Measurements from ENCODE around the gene OR2S2. TPM values are rescaled to one million over a fixed set of nuclear protein-coding genes. Genes with fewer than 3 reads are reported as not detected.

OR2S2 gene
- total and polyA plus RNA-seq, 2 donors (not counting 3 experiments of a cell fraction or from before 2014, with no cell fraction given), result not detected

GRCh38 chr9:35976726-35977125 is 18.8 kb upstream of the OR2S2 start:
- Histone ChIP-seq H3K79me2 (ENCODE audit: control insufficient read depth, insufficient read depth, low read length) (no peaks in the 10 kb centered on the region), H2AFZ (ENCODE audit: low read depth, low read length) (no peak overlapping the region), H3K27ac (ENCODE audit: insufficient read depth, low read depth, low read length) (no peak overlapping the region), H3K9me1 (replicated peaks; ENCODE audit: control insufficient read depth, extremely low read depth, insufficient read depth, low read length) (no peaks in the 10 kb centered on the region), H3K9ac (replicated peaks; ENCODE audit: extremely low read depth, insufficient read depth, low read length) (no peak overlapping the region), H3K36me3 (ENCODE audit: control insufficient read depth in 2 of 2, extremely low read depth in 1 of 2, insufficient read depth in 2 of 2, low read length in 2 of 2) (no peaks in the 10 kb centered on the region), H3K4me3 (replicated peaks in 1 of 3; ENCODE audit: insufficient read depth in 1 of 3, low read depth in 1 of 3, low read length in 3 of 3) (no peak overlapping the region), H4K20me1 (replicated peaks; ENCODE audit: control insufficient read depth, extremely low read depth, insufficient read depth, low read length) (no peaks in the 10 kb centered on the region), H3K4me2 (ENCODE audit: insufficient read depth, low read length) (no peak overlapping the region), H3K9me3 (replicated peaks; ENCODE audit: control insufficient read depth, insufficient read depth, low read length) (no peaks in the 10 kb centered on the region), H3K27me3 (ENCODE audit: control insufficient read depth in 2 of 2, insufficient read depth in 2 of 2, low read length in 2 of 2) (peaks cover under 1 to 3% of the 10 kb centered on the region in 2 experiments), H3K4me1 (ENCODE audit: control insufficient read depth, extremely low read depth, insufficient read depth, low read length) (no peaks in the 10 kb centered on the region)
- TF ChIP-seq MYC (IDR thresholded peaks at IDR 0.05; ENCODE audit: low read depth, low read length) (no peak), CTCF (IDR thresholded peaks at IDR 0.05; ENCODE audit: extremely low read depth in 1 of 2, insufficient read depth in 1 of 2, low read depth in 1 of 2, low read length in 2 of 2) (no peak), POLR2A (IDR thresholded peaks at IDR 0.05; ENCODE audit: low read depth, low read length) (no peak), EZH2 (IDR thresholded peaks at IDR 0.05; ENCODE audit: borderline replicate concordance, low read depth, low read length, severe bottlenecking) (no peak), GATA2 (IDR thresholded peaks at IDR 0.05; ENCODE audit: insufficient read depth, insufficient read length, low read depth, low read length) (no peak), MAX (IDR thresholded peaks at IDR 0.05; ENCODE audit: insufficient read depth, insufficient read length) (no peak), JUN (IDR thresholded peaks at IDR 0.05; ENCODE audit: borderline replicate concordance, insufficient read depth, insufficient read length, low read depth) (no peak), FOS (IDR thresholded peaks at IDR 0.05; ENCODE audit: borderline replicate concordance, insufficient read depth, low read length) (no peak), POLR2AphosphoS5 (IDR thresholded peaks at IDR 0.05; ENCODE audit: insufficient read depth, low read depth, low read length) (no peak)
- DNase-seq (ENCODE audit: low read depth, low spot score) (no peak), FAIRE-seq (no peak)
- ChIA-PET POLR2A (no interaction called here), CTCF (interaction anchor here (0.7 to 1.6 kb wide), 2 partner anchors 18 to 33 kb away, joined by 3 to 5 read pairs; no protein-coding TSS in a partner anchor)
- intact Hi-C loops (cut with micrococcal nuclease), result no loop called here
- dilution Hi-C loops (cut with MboI; ENCODE audit: extremely low pct_ligation_motif_present, low sequenced_read_pairs), result no loop called here
- BruUV-seq (replicated peaks), result no TSS peak

All from endothelial cell of umbilical vein (primary cell).